Measurements from ENCODE around the gene TTLL4. TPM values are rescaled to one million over a fixed set of nuclear protein-coding genes. Genes with fewer than 3 reads are reported as not detected.

TTLL4 gene
- total RNA-seq, 4 donors from 2014 or later, result 4.4 to 16.2 (median 6.4) TPM

- no peak overlapping the region for H3K4me3 ChIP-seq
- no peaks in the 10 kb centered on the region for H3K27me3 ChIP-seq
- DNase-seq (no peak), ATAC-seq (no peak)
- in situ Hi-C loops (cut with MboI; ENCODE audit: low sequenced_read_pairs in 4 of 4), result no loop called here
- no peaks in the 10 kb centered on the region for H3K9me3 ChIP-seq
- H3K4me1 ChIP-seq, result peaks cover 0 to 6% of the 10 kb centered on the region in 2 donors
- no peak overlapping the region for H3K27ac ChIP-seq
- intact Hi-C loops (cut with DNase I; ENCODE audit: low total_unique reads), result loop anchor here (5.0 kb wide), 1 partner anchor 44 kb away; no protein-coding TSS in a partner anchor
- TF ChIP-seq POLR2A (IDR thresholded peaks at IDR 0.05), result no peak
- no peak for TF ChIP-seq CTCF (IDR thresholded peaks at IDR 0.05 in 4 of 5, conservative IDR thresholded peaks at IDR 0.05 in 1 of 5)
- H3K36me3 ChIP-seq, result no peaks in the 10 kb centered on the region
These were observed 65.9 kb downstream of the TTLL4 start for GRCh38 chr2:218776488-218776887.

- intact Hi-C loops (cut with DNase I; ENCODE audit: low total_unique reads), result loop anchor here (5.0 kb wide), 1 partner anchor 45 kb away; no protein-coding TSS in a partner anchor
- DNase-seq, result no peak
- TF ChIP-seq POLR2A (IDR thresholded peaks at IDR 0.05) (no peak), CTCF (IDR thresholded peaks at IDR 0.05 in 4 of 5, conservative IDR thresholded peaks at IDR 0.05 in 1 of 5) (no peak)
These were observed 66.8 kb downstream of the TTLL4 start for GRCh38 chr2:218777276-218777990.

GRCh38 chr2:218780046-218780445, 69.4 kb downstream of the TTLL4 start:
- TF ChIP-seq CTCF (IDR thresholded peaks at IDR 0.05 in 4 of 5, conservative IDR thresholded peaks at IDR 0.05 in 1 of 5) (no peak), POLR2A (IDR thresholded peaks at IDR 0.05) (no peak)
- intact Hi-C loops (cut with DNase I; ENCODE audit: low total_unique reads) (loop anchor here (5.0 kb wide), 2 partner anchors 67 to 68 kb away; partner anchors contain the start of gene TTLL4), in situ Hi-C loops (cut with MboI; ENCODE audit: low sequenced_read_pairs in 4 of 4) (loop anchor here in 2 of 4 donors (10.0 kb wide), 2 partner anchors 55 to 65 kb away; partner anchors contain the start of genes PRKAG3 (in 1 of the 2) and TTLL4 (in 1 of the 2))
- Histone ChIP-seq H3K9me3 (no peaks in the 10 kb centered on the region), H3K4me1 (peaks cover 21 to 22% of the 10 kb centered on the region in 2 donors), H3K4me3 (no peak overlapping the region), H3K27ac (no peak overlapping the region), H3K36me3 (no peaks in the 10 kb centered on the region), H3K27me3 (no peaks in the 10 kb centered on the region)
- no peak for DNase-seq
- no peak for ATAC-seq

More at GRCh38 chr2:218777276-218777990, 66.8 kb downstream of the TTLL4 start:
- H3K27me3 ChIP-seq, result no peaks in the 10 kb centered on the region
- no peak overlapping the region for H3K4me3 ChIP-seq
- H3K27ac ChIP-seq, result no peak overlapping the region
- in situ Hi-C loops (cut with MboI; ENCODE audit: low sequenced_read_pairs in 4 of 4), result no loop called here
- no peaks in the 10 kb centered on the region for H3K36me3 ChIP-seq
- peaks cover 2 to 6% of the 10 kb centered on the region in 2 donors for H3K4me1 ChIP-seq
- no peak for ATAC-seq
- no peaks in the 10 kb centered on the region for H3K9me3 ChIP-seq

- intact Hi-C loops (cut with DNase I; ENCODE audit: low total_unique reads) (loop anchor here (5.0 kb wide), 2 partner anchors 66 to 69 kb away; partner anchors contain the start of gene TTLL4), in situ Hi-C loops (cut with MboI; ENCODE audit: low sequenced_read_pairs in 4 of 4) (loop anchor here in 2 of 4 donors (10.0 kb wide), 2 partner anchors 54 to 66 kb away; partner anchors contain the start of genes PRKAG3 (in 1 of the 2) and TTLL4 (in 1 of the 2))
- Histone ChIP-seq H3K4me3 (peak overlapping the region; percentile 75 to 82 (median 78)), H3K4me1 (peaks cover 21 to 22% of the 10 kb centered on the region in 2 donors), H3K27ac (peak overlapping the region; percentile 84 to 89 (median 86)), H3K36me3 (no peaks in the 10 kb centered on the region), H3K27me3 (no peaks in the 10 kb centered on the region), H3K9me3 (no peaks in the 10 kb centered on the region)
- DNase-seq (no peak), ATAC-seq (no peak)
- TF ChIP-seq CTCF (IDR thresholded peaks at IDR 0.05 in 4 of 5, conservative IDR thresholded peaks at IDR 0.05 in 1 of 5) (no peak), POLR2A (IDR thresholded peaks at IDR 0.05) (no peak)
These were observed 70.4 kb downstream of the TTLL4 start for GRCh38 chr2:218780851-218781690.

Data from gastrocnemius medialis (tissue), 4 donors.